ENCODE data around the gene PPM1K. TPM values are rescaled to one million over a fixed set of nuclear protein-coding genes. Genes with fewer than 3 reads are reported as not detected.

PPM1K gene
- total RNA-seq, 1 experiment from 2014 or later = 4.2 TPM

GRCh38 chr4:88217169-88217568 lies 67.2 kb downstream of the PPM1K start (continued):
- no peak for TF ChIP-seq ATF3 (IDR thresholded peaks at IDR 0.05)

GRCh38 chr4:88216395-88216794 lies 68.0 kb downstream of the PPM1K start:
- H3K4me1 ChIP-seq (ENCODE audit: control insufficient read depth in 1 of 2, insufficient read depth in 2 of 2, low read length in 2 of 2) = peaks cover 0 to 2% of the 10 kb centered on the region in 2 experiments; a peak in 1 of 4 replicates
- no peak overlapping the region for H3K4me3 ChIP-seq (replicated peaks in 1 of 2; ENCODE audit: low read depth in 1 of 2, low read length in 2 of 2)
- H3K9ac ChIP-seq (ENCODE audit: low read length) = no peak overlapping the region
- no peak for DNase-seq (ENCODE audit: low read depth, low spot score)
- CTCF ChIA-PET = interaction anchor here (1.7 kb wide), 1 partner anchor 299 kb away, joined by 11 read pairs; no protein-coding TSS in a partner anchor
- no peaks in the 10 kb centered on the region for H3K79me2 ChIP-seq (ENCODE audit: insufficient read depth, low read length)
- no TSS peak for BruUV-seq (replicated peaks)
- H3K9me2 ChIP-seq (ENCODE audit: insufficient read depth) = no peaks in the 10 kb centered on the region
- H3K4me2 ChIP-seq (ENCODE audit: low read length) = no peak overlapping the region
- no peaks in the 10 kb centered on the region for H3K9me3 ChIP-seq (ENCODE audit: control insufficient read depth in 1 of 2, insufficient read depth in 1 of 2, low read depth in 1 of 2, low read length in 2 of 2)
- RAD21 ChIA-PET (ENCODE audit: low non-redundant PET in 1 of 2, low total read pairs in 2 of 2, uncharacterized antibody in 2 of 2, unreplicated experiment in 2 of 2) = interaction anchor here in 1 of 2 experiments (0.6 to 1.4 kb wide), 2 partner anchors 299 to 300 kb away, joined by 3 read pairs; no protein-coding TSS in a partner anchor
- no peak for ATAC-seq
- POLR2A ChIA-PET = no interaction called here
- no peaks in the 10 kb centered on the region for H3K27me3 ChIP-seq (ENCODE audit: insufficient read depth, low read length)
- H3K27ac ChIP-seq (ENCODE audit: low read depth, low read length) = no peak overlapping the region
- no peak overlapping the region for H2AFZ ChIP-seq (ENCODE audit: low read depth, low read length, poor library complexity, severe bottlenecking)
- TF ChIP-seq ZBTB33 (IDR thresholded peaks at IDR 0.05; ENCODE audit: extremely low read depth, insufficient replicate concordance, low read length) = no peak
- no peak for TF ChIP-seq CTCF (IDR thresholded peaks at IDR 0.05 in 2 of 3, conservative IDR thresholded peaks at IDR 0.05 in 1 of 3; ENCODE audit: borderline replicate concordance in 1 of 3, insufficient read depth in 1 of 3, low read depth in 2 of 3, low read length in 2 of 3)
- no peak for TF ChIP-seq POLR2A (IDR thresholded peaks at IDR 0.05; ENCODE audit: borderline replicate concordance, extremely low read depth, insufficient read depth, insufficient read length)
- no peak for TF ChIP-seq ELF1 (IDR thresholded peaks at IDR 0.05; ENCODE audit: borderline replicate concordance, low read depth)
- no peak for TF ChIP-seq ATF3 (IDR thresholded peaks at IDR 0.05)
- TF ChIP-seq EZH2 (IDR thresholded peaks at IDR 0.05) = no peak
- no peak for TF ChIP-seq EZH2phosphoT487 (IDR thresholded peaks at IDR 0.05; ENCODE audit: borderline replicate concordance)
- TF ChIP-seq MAX (IDR thresholded peaks at IDR 0.05) = no peak
- no peak for TF ChIP-seq SIN3A (IDR thresholded peaks at IDR 0.05; ENCODE audit: low read depth)
- no peak for TF ChIP-seq SP1 (IDR thresholded peaks at IDR 0.05; ENCODE audit: low read depth)
- intact Hi-C loops (cut with micrococcal nuclease) = loop anchor here (5.0 to 10.0 kb wide), 2 partner anchors 241 to 1322 kb away; partner anchors contain the start of genes C4orf36 and HERC5
- no peaks in the 10 kb centered on the region for H3K36me3 ChIP-seq (ENCODE audit: control insufficient read depth in 1 of 2, insufficient read depth in 2 of 2, low read length in 2 of 2)
- no peaks in the 10 kb centered on the region for H4K20me1 ChIP-seq (ENCODE audit: insufficient read depth)

Measured in HCT116 (cell line).